ENCODE data around the gene ZKSCAN7.
"Not testable (repeated sequence)": the region's sequence is repeated elsewhere in the genome, so short reads cannot be mapped to it uniquely, and the experiment has no call there.

Gene ZKSCAN7

GRCh38 chr3:44554626-44555592, at the start of gene ZKSCAN7:
TSS of gene ZKSCAN7 (plus strand) at chr3:44555193. CDS start at chr3:44557048, 1,855 bp downstream.
- peak; percentile 58 for DNase-seq

DNA sequence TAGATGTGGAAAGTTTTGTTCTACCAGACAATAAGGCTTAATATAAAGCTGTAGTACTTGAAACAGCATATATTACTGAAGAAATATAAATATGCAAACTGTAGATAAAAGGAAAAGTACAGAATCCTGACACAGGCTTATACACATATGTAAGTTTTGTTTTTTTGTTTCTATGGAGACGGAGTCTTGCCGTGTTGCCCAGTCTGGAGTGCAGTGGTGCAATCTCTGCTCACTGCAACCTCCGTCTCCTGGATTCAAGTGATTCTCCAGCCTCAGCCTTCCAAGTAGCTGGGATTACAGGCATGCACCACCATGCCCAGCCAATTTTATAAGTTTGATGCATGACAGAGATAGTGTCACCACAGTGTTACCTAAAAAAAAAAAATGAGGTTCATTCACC, 48.4 kb upstream of the ZKSCAN7 start:
- DNase-seq = no peak

DNA sequence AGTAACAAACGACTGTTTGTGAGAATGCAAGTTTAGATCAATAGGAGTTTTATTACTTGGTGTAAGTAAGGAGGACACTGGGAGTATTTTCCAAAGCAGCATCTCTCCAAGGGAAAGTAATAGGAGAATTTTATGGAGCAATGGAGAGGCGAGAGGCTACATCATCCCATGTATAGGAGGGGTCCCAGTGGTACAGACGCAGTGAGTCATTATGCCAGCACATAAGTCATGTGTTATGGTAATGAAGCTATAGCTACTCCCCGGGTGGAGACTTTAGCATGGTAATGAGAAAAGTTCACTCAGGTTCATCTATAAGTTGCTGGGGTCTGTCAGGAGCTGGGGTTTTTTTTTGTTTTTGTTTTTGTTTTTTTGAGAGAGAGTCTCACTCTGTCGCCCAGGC, 48.0 kb upstream of the ZKSCAN7 start:
- no peak for DNase-seq

- no peak for DNase-seq
Measured at GRCh38 chr3:44509393-44509921, 45.5 kb upstream of the ZKSCAN7 start.

DNA sequence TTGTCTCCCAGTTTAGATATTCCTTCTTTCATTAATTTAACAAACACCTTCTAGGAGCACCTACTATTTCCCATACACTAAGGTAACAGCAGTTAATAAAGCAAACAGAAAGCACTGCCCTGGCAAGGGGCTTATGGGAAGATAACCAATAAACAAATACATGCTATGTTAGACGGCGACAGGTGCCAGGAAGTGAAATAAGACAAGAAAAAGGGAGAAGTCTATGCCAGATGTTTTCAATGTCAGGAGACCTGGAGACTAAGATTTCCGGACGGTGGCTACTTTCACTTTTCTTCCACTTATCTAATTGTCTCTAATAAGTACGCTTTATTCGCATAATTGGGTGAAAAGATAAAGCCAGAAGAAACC, 45.0 kb upstream of the ZKSCAN7 start:
- DNase-seq = no peak

GRCh38 chr3:44511238-44511566, 43.8 kb upstream of the ZKSCAN7 start:
- DNase-seq = no peak

- no peak for DNase-seq
Measured at GRCh38 chr3:44513513-44513912, 41.5 kb upstream of the ZKSCAN7 start.

GRCh38 chr3:44516230-44516629, 38.8 kb upstream of the ZKSCAN7 start:
- DNase-seq = no peak

DNA sequence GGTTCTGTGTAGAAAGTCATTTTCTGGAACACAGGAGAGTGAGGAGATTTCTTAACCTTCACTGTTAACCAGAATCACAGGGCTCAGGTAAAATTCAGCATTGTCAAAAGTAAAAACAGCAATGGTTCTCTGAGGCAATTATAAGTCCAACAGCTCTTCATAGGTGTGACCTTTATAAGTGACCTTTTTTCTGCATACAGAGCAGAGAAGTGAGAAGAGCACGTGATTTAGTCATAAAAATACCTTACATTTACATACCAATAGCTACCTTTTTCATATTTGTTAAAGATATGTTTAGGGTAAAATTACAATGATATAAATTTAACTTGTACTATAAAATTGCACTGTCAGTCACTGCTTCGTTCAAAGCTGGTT, 36.2 kb upstream of the ZKSCAN7 start:
- DNase-seq = no peak

- DNase-seq = no peak
Measured at GRCh38 chr3:44521721-44522120, 33.3 kb upstream of the ZKSCAN7 start.

DNA sequence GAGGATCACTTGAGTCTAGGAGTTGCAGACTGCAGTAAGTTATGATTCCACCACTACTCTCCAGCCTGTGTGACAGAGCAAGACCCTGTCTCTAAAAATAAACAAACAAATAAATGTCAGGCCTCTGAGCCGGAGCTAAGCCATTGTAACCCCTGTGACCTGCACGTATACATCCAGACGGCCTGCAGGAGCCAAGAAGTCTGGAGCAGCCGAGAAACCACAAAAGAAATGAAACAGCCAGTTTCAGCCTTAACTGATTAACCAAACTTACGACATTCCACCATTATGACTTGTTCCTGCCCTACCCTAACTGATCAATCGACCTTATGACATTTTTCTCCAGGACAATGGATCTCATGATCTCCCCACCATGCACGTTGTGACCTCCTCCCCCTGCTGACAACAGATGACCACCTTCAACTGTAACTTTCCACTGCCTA, 32.5 kb upstream of the ZKSCAN7 start:
- DNase-seq = no peak

DNA sequence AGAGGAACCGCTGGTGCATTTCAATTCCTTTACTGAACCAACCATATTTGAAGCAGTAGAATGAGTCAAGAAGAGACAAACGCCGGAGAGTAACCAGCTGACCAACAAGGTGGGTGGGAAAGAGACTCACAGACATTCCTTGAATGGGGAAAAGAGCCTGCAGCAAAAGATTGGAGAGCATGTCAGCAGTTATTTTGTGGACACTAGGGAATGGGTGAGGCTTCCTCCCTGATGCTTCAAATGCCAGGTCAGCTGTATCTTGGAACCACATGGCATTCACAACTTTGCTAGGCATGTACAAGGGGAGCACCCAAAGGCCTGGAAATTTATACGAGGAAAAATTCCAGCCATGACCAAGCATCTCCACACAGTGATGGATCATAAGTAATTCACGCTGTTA, 29.9 kb upstream of the ZKSCAN7 start:
- no peak for DNase-seq

GRCh38 chr3:44529927-44530326, 25.1 kb upstream of the ZKSCAN7 start:
- no peak for DNase-seq

DNA sequence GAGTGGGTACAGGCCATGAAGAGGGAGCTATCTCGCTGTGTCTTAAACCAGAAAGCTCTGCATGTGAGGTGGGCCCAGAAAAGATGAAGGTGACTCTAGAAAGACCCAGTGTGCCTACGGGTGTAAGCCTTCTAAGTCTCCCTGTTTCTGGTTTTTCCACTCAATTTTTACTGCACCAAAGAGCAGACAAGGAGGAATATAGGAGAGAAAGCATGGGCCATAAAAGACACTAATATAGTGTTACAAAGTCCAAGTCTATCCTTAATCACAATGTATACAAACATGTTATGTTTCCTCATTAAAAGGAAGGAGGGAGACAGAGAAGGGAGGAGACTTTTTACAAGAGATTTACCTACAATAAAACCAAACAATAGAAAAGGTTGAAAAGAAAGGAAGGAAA, 24.1 kb upstream of the ZKSCAN7 start:
- DNase-seq = no peak

DNA sequence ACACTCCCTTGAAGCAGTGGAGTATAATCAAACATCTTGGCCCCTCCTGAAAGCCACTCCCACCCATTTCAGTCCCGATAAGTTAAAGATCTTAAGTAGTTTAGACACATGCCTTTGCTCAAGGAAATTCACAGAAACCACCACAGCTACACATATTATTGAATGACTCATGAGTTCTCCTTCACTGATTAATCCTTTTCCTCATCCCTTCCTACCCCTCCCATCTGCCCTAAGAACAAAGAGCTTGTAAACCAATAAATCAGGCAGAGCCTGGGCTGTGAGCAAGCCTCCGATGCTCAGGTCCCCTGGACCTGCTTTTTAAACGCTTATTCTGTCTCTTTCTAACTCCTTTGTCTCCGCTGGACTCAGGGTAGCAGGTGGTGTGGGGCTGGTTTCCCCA, 20.3 kb upstream of the ZKSCAN7 start:
- not testable (repeated sequence) for DNase-seq

- DNase-seq = no peak
Measured at GRCh38 chr3:44535364-44535763, 19.6 kb upstream of the ZKSCAN7 start.

- not testable (repeated sequence) for DNase-seq
Measured at GRCh38 chr3:44544811-44545210, 10.2 kb upstream of the ZKSCAN7 start.

DNA sequence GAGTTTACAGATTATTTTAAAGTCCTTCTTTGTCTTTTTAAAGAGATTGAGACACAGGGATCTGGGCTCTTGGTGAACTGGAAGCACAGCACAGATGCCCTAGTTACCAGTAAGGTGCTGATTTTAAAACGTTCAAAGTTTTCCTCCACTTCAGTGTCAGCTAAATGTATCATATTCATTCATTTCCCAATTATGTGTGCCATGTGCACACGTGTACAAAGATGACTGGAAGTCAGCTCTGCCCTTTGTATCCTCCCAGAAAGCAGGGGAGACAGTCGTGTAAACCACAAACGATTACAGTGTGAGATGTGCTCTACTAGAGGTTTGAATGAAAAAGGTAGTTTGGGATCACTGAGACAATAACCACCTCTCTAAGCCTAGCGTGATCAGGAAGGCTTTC, 730 bp downstream of the ZKSCAN7 start:
- DNase-seq = no peak

- DNase-seq = no peak
Measured at GRCh38 chr3:44557074-44557473, 2.1 kb downstream of the ZKSCAN7 start.

DNA sequence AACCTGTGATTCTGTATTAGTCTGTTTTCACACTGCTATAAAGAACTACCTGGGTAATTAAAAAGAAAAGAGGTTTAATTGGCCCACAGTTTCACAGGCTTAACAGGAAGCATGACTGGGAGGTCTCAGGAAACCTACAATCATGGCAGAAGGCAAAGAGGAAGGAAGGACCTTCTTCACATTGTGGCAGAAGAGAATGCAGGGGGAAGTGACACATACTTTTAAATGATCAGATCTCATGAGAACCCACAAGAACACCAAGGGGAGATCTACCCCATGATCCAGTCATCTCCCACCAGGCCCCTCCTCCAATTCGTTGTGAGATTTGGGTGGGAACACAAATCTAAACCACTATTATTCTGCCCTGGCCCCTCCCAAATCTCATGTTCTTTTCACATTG, 6.1 kb downstream of the ZKSCAN7 start:
- no peak for DNase-seq

DNA sequence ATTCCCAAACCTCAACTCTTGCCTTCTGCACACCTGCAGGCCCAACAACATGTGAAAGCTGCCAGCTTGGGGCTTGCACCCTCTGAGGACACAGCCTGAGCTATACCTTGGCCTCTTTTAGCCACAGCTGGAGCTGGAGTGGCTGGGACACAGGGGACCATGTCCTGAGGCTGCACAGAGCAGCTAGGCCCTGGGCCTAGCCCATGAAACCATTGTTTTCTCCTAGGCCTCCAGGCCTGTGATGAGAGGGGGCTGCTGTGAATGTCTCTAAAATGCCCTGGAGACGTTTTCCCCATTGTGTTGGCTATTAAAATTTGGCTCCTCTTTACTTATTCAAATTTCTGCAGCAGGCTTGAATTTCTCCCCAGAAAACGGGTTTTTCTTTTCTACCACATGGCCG, 7.2 kb downstream of the ZKSCAN7 start:
- DNase-seq = no peak

DNA sequence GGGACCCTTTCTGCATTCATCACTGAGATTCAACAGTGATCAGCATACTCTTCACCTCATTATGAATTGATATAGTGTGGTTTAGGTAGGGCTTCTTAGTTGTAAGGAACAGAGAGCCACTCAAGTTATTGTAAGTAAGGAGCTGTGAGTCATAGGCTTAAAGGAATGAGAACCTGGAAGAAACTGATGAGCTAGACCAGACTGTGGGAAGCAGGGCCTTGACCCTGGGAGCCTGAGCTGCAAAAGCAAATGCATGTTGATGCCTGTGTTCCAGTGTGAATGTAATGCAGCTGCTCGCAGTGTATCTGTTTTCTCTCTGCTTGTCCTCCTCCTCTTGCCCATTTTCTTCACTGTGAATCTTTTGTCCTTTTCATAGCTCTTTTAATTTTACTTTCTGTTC, 13.6 kb downstream of the ZKSCAN7 start:
- DNase-seq = no peak

- no peak for DNase-seq
Measured at GRCh38 chr3:44571024-44571423, 16.0 kb downstream of the ZKSCAN7 start.

DNA sequence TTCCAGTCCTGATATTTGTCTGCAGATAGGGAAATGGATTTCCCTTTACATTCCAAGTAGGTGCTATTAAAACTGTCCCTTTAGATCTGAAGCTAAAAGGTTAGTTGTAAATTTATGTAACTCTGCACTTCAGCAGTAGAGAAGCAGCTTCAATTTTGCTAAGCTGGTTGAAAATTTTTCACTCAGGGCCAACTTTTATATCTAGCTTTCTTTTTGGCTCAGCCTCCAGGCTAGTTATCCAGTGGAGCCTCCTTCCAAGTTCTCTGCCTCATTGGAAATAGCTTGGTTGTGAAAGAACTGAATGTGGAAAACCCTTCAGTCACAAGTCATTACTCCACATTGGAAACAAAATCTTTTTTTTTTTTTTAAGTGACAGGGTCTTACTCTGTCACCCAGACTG, 21.6 kb downstream of the ZKSCAN7 start:
- DNase-seq = no peak

All from activated naive CD4-positive, alpha-beta T cell treated with anti-CD3 and anti-CD28 coated beads, Interleukin-2, amount 50 U/mL, for 16 hours (primary cell).